ENCODE results near the gene REPS1. TPM values are rescaled to one million over a fixed set of nuclear protein-coding genes. Genes with fewer than 3 reads are reported as not detected.

REPS1 gene
- polyA plus RNA-seq, 1 of the 3 experiments (the other 2 are of a cell fraction) = 26.2 TPM

GRCh38 chr6:138862456-138862855, 125.6 kb downstream of the REPS1 start:
- POLR2A ChIA-PET = no interaction called here
- Histone ChIP-seq H3K36me3 (replicated peaks in 1 of 2; ENCODE audit: control insufficient read depth in 1 of 2, insufficient read depth in 2 of 2, low read length in 1 of 2) (no peaks in the 10 kb centered on the region), H3K27ac (ENCODE audit: low read depth in 2 of 2, low read length in 1 of 2) (no peak overlapping the region), H2AFZ (ENCODE audit: low read depth) (no peak overlapping the region), H3K9ac (no peak overlapping the region), H3K9me3 (no peaks in the 10 kb centered on the region), H3K4me2 (no peak overlapping the region), H3K4me3 (ENCODE audit: low read depth in 2 of 2, low read length in 1 of 2) (no peak overlapping the region), H3F3A (replicated peaks; ENCODE audit: insufficient read depth) (no peaks in the 10 kb centered on the region), H3K9me2 (no peaks in the 10 kb centered on the region), H4K20me1 (ENCODE audit: insufficient read depth) (no peaks in the 10 kb centered on the region), H3K27me3 (ENCODE audit: insufficient read depth) (no peaks in the 10 kb centered on the region; the same call in 1 of the 2 replicates), H3K79me2 (ENCODE audit: insufficient read depth) (no peaks in the 10 kb centered on the region), H3K4me1 (ENCODE audit: control insufficient read depth in 1 of 2, insufficient read depth in 2 of 2, low read depth in 1 of 2, low read length in 1 of 2) (no peaks in the 10 kb centered on the region)
- WGBS (ENCODE audit: low lambda C conversion rate) = 43% methylated on average over 8 of the region's 8 CpGs
- CTCF ChIA-PET = interaction anchor here (1.0 kb wide), 1 partner anchor 51 kb away, joined by 3 read pairs; no protein-coding TSS in a partner anchor
- TF ChIP-seq EZH2phosphoT487 (IDR thresholded peaks at IDR 0.05; ENCODE audit: borderline replicate concordance, low read depth) (no peak), ZBTB33 (IDR thresholded peaks at IDR 0.05; ENCODE audit: borderline replicate concordance, low read depth) (no peak), FOSL2 (IDR thresholded peaks at IDR 0.05; ENCODE audit: borderline replicate concordance, low read depth) (no peak), RFX5 (IDR thresholded peaks at IDR 0.05; ENCODE audit: low read length) (no peak), FOXJ3 (CRISPR knock-in tag; IDR thresholded peaks at IDR 0.05) (no peak), RXRA (IDR thresholded peaks at IDR 0.05; ENCODE audit: borderline replicate concordance, low read depth) (no peak), NFIC (IDR thresholded peaks at IDR 0.05; ENCODE audit: borderline replicate concordance) (no peak), TAF1 (IDR thresholded peaks at IDR 0.05; ENCODE audit: borderline replicate concordance, low read depth, low read length) (no peak), FOXM1 (IDR thresholded peaks at IDR 0.05; ENCODE audit: low read depth) (no peak), TEAD4 (IDR thresholded peaks at IDR 0.05; ENCODE audit: borderline replicate concordance, insufficient read depth) (no peak), USF1 (IDR thresholded peaks at IDR 0.05; ENCODE audit: borderline replicate concordance, low read depth) (no peak), POLR2AphosphoS5 (IDR thresholded peaks at IDR 0.05; ENCODE audit: low read depth, low read length) (no peak), MEF2A (IDR thresholded peaks at IDR 0.05; ENCODE audit: borderline replicate concordance, low read depth) (no peak), ELF1 (IDR thresholded peaks at IDR 0.05) (no peak), GATA2 (CRISPR knock-in tag; IDR thresholded peaks at IDR 0.05) (no peak), REST (IDR thresholded peaks at IDR 0.05; ENCODE audit: low read depth, low read length) (no peak)
- no peak for DNase-seq
